GM12878 (cell line): ENCODE results near the gene SLC39A1. TPM values are rescaled to one million over a fixed set of nuclear protein-coding genes. Genes with fewer than 3 reads are reported as not detected.

Experiments used
- ATAC-seq: fragments of 200-7000 bp; cut with Tn5 transposase; 3 replicates; pipeline ENCODE4 v1.9.1; 2020; ENCODE audit warnings: mild to moderate bottlenecking, moderate library complexity
- BruUV-seq: library from RNA; stranded (reverse); fragments of 400-500 nt; replicated peaks from 2 replicates; lab custom pipeline; 2021; lab: Mats Ljungman, UMichigan
- CTCF ChIA-PET: fragments of 300-600 bp; sonication (Branson Sonifier 250); formaldehyde crosslinking; extraction: SDS; loops from one replicate; lab custom pipeline; 2021; ENCODE audit warnings: inconsistent platforms; lab: Yijun Ruan, JAX
- POLR2A ChIA-PET: fragments of 350-600 bp; formaldehyde crosslinking; extraction: SDS; loops from one replicate; lab custom pipeline; 2021; ENCODE audit warnings: inconsistent platforms; lab: Charles Lee
- RAD21 ChIA-PET: fragments of 300-600 bp; sonication (Branson Sonifier 250); formaldehyde crosslinking; loops from one replicate; lab custom pipeline; 2023; ENCODE audit warnings: antibody characterized with exemption; ENCODE audit not compliant: unreplicated experiment; lab: Charles Lee
- SMC1A ChIA-PET: fragments of 300-600 bp; sonication (Branson Sonifier 250); formaldehyde crosslinking; loops from one replicate; lab custom pipeline; 2023; ENCODE audit not compliant: unreplicated experiment, uncharacterized antibody; lab: Charles Lee
- DNase-seq: peaks from one replicate; pipeline ENCODE4 v3.0.0-alpha.2; 2011; ENCODE audit warnings: low read depth, low spot score
- FAIRE-seq: peaks from 3 replicates; lab custom pipeline; 2011; peaks lifted over from hg19 to GRCh38; lab: Jason Lieb, UNC
- H2AFZ ChIP-seq: 2 replicates; pipeline ENCODE4 v1.6.0; 2011; ENCODE audit warnings: low read depth, low read length, control low read depth; ENCODE audit not compliant: control insufficient read depth
- H3K27ac ChIP-seq: 2 replicates; pipeline ENCODE4 v1.5.1; 2011; ENCODE audit warnings: control low read depth; ENCODE audit not compliant: control insufficient read depth, insufficient read depth
- H3K27me3 ChIP-seq, 2 experiments: replicated peaks in 1 of 2; 2 replicates each; pipeline versions ENCODE4 v1.6.0 to v1.6.1; 2011; ENCODE audit warnings: low read length in 1 of 2; ENCODE audit not compliant: control insufficient read depth in 2 of 2, insufficient read depth in 2 of 2
- H3K36me3 ChIP-seq, 2 experiments: 2 replicates each; pipeline ENCODE4 v1.5.1; 2011; ENCODE audit warnings: low read length in 1 of 2; ENCODE audit not compliant: control insufficient read depth in 2 of 2, insufficient read depth in 2 of 2
- H3K4me1 ChIP-seq: 2 replicates; pipeline ENCODE4 v1.6.1; 2011; ENCODE audit warnings: mild to moderate bottlenecking, low read length, moderate library complexity, mixed read lengths; ENCODE audit not compliant: control insufficient read depth, insufficient read depth
- H3K4me2 ChIP-seq: 2 replicates; pipeline ENCODE4 v1.6.0; 2011; ENCODE audit warnings: control low read depth; ENCODE audit not compliant: control insufficient read depth, insufficient read depth
- H3K4me3 ChIP-seq: fragments of 200-600 bp; sonication (generic); 2 replicates; pipeline ENCODE4 v1.5.1; 2016
- H3K79me2 ChIP-seq: 2 replicates; pipeline ENCODE4 v1.6.0; 2011; ENCODE audit warnings: low read length; ENCODE audit not compliant: control insufficient read depth, insufficient read depth
- H3K9ac ChIP-seq: 2 replicates; pipeline ENCODE4 v1.8.0; 2011; ENCODE audit warnings: low read length, control low read depth, mixed read lengths; ENCODE audit not compliant: control insufficient read depth, insufficient read depth
- H3K9me3 ChIP-seq: replicated peaks from 3 replicates; pipeline ENCODE4 v1.5.1; 2011; ENCODE audit warnings: mild to moderate bottlenecking, low read length; ENCODE audit not compliant: control insufficient read depth, insufficient read depth
- H4K20me1 ChIP-seq: 2 replicates; pipeline ENCODE4 v1.6.0; 2011; ENCODE audit not compliant: control insufficient read depth, insufficient read depth
- NRF1 ChIP-seq: conservative IDR thresholded peaks from 2 replicates; pipeline ENCODE4 v1.6.1; 2011; ENCODE audit warnings: mild to moderate bottlenecking, low read depth, low read length, improper control_type of control experiment
- PML ChIP-seq: IDR thresholded peaks from 2 replicates; pipeline ENCODE4 v1.6.1; 2012; ENCODE audit warnings: low read length, inconsistent platforms
- WGBS: methylation state at CpG from one replicate; pipeline ENCODE4 v1.1.6; 2016; ENCODE audit warnings: low lambda C conversion rate; ENCODE audit not compliant: insufficient replicate concordance, insufficient coverage; ENCODE audit errors: missing lambda C conversion rate; 5-methylcytosine and 5-hydroxymethylcytosine counted together
- in situ Hi-C: fragments of 300-500 bp; cut with MboI; formaldehyde crosslinking; loops from 9 replicates; pipeline ENCODE4 v1.14.3; 2018; ENCODE audit warnings: mixed read lengths
- intact Hi-C: fragments of 100-400 bp; cut with micrococcal nuclease; formaldehyde crosslinking; loops from one replicate; pipeline ENCODE4 v1.14.2; 2022; ENCODE audit not compliant: unreplicated experiment
- polyA plus RNA-seq, 11 experiments: library from polyadenylated mRNA; depleted of rRNA in 4 of 11; unstranded in 6 of 11; stranded (reverse) in 5 of 11; fragments of >200 nt; fragmentation: Nextera tagmentation in 4 of 11; fragmentation: Illumina TruSeq in 1 of 11; extraction: Ambion mirVana in 4 of 11; extraction: Trizol in 1 of 11; gene quantifications; 1 replicate in 1 of 11; 2 replicates in 10 of 11; pipeline versions ENCODE4 v1.2.1 to v1.2.3, GENCODE V29; 2011 to 2016; ENCODE audit warnings: inconsistent platforms in 2 of 11, missing spikeins in 2 of 11, low read depth in 1 of 11
- total RNA-seq, 4 experiments: library from RNA; depleted of rRNA in 3 of 4; stranded (reverse); fragments of >200 nt in 3 of 4; fragmentation: Illumina TruSeq in 1 of 4; extraction: Trizol in 1 of 4; gene quantifications; 2 replicates each; pipeline versions ENCODE4 v1.2.1 to v1.2.3, GENCODE V29; 2013 to 2021
- TF ChIP-seq, protein P1 (sequence below): IDR thresholded peaks from 2 replicates; pipeline ENCODE4 v1.6.1; 2012; ENCODE audit warnings: improper control_type of control experiment, low read depth, low read length; ENCODE audit not compliant: insufficient replicate concordance

The SLC39A1 gene
- total and polyA plus RNA-seq, 10 of the 15 experiments (the other 5 are each of a cell fraction or from before 2014, with no cell fraction given): 8.8 to 98.6 (median 72.4) TPM

DNA sequence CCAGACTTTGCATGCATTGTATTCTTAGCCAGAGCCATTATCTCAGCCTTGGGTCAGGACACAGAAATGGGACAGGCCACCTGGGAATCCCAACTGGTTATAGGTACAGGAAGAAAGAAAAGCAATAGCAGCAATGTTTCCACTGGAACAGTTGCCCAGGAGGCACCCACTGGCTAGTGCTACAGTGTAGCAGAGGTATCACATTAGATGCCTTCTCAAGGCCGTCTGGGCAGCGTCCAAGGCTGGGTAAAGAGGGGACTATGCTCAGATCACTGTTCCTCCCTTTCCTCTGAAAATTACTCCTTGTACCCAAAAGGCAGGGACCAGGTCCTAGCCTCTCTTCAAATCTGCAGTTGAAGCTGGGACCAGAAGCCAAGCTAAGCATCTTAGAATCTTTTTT, 7.0 kb upstream of the SLC39A1 start (continued):
- TF ChIP-seq, protein P1, sequence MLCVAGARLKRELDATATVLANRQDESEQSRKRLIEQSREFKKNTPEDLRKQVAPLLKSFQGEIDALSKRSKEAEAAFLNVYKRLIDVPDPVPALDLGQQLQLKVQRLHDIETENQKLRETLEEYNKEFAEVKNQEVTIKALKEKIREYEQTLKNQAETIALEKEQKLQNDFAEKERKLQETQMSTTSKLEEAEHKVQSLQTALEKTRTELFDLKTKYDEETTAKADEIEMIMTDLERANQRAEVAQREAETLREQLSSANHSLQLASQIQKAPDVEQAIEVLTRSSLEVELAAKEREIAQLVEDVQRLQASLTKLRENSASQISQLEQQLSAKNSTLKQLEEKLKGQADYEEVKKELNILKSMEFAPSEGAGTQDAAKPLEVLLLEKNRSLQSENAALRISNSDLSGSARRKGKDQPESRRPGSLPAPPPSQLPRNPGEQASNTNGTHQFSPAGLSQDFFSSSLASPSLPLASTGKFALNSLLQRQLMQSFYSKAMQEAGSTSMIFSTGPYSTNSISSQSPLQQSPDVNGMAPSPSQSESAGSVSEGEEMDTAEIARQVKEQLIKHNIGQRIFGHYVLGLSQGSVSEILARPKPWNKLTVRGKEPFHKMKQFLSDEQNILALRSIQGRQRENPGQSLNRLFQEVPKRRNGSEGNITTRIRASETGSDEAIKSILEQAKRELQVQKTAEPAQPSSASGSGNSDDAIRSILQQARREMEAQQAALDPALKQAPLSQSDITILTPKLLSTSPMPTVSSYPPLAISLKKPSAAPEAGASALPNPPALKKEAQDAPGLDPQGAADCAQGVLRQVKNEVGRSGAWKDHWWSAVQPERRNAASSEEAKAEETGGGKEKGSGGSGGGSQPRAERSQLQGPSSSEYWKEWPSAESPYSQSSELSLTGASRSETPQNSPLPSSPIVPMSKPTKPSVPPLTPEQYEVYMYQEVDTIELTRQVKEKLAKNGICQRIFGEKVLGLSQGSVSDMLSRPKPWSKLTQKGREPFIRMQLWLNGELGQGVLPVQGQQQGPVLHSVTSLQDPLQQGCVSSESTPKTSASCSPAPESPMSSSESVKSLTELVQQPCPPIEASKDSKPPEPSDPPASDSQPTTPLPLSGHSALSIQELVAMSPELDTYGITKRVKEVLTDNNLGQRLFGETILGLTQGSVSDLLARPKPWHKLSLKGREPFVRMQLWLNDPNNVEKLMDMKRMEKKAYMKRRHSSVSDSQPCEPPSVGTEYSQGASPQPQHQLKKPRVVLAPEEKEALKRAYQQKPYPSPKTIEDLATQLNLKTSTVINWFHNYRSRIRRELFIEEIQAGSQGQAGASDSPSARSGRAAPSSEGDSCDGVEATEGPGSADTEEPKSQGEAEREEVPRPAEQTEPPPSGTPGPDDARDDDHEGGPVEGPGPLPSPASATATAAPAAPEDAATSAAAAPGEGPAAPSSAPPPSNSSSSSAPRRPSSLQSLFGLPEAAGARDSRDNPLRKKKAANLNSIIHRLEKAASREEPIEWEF: no peak

- no peak for DNase-seq
- ChIA-PET POLR2A (interaction anchor here (0.7 to 10.0 kb wide), 5 partner anchors 8 to 129 kb away, joined by 3 to 132 read pairs (median 6); partner anchors contain the start of genes JTB and RAB13), RAD21 (interaction anchor here (0.6 to 4.5 kb wide), 3 partner anchors 9 to 24 kb away, joined by 4 to 34 read pairs (median 5); partner anchors contain the start of genes CRTC2, DENND4B and JTB), SMC1A (interaction anchor here (1.2 to 7.7 kb wide), 4 partner anchors 8 to 49 kb away, joined by 4 to 82 read pairs (median 23); partner anchors contain the start of genes GATAD2B, JTB and RAB13), CTCF (interaction anchor here (1.2 to 7.1 kb wide), 4 partner anchors 8 to 163 kb away, joined by 3 to 64 read pairs (median 42); partner anchors contain the start of genes JTB and RAB13)
- Histone ChIP-seq H3K4me1 (peaks cover 19% of the 10 kb centered on the region), H3K79me2 (peaks cover 27% of the 10 kb centered on the region), H3K9ac (peak overlapping the region; percentile 94; the same call in 1 of the 2 replicates), H2AFZ (no peak overlapping the region), H3K9me3 (no peaks in the 10 kb centered on the region), H3K4me2 (peak overlapping the region; percentile 91), H3K36me3 (peaks cover 5 to 7% of the 10 kb centered on the region in 2 experiments; a peak in 3 of 4 replicates), H3K27ac (peak overlapping the region; percentile 91; the same call in 1 of the 2 replicates), H4K20me1 (no peaks in the 10 kb centered on the region), H3K4me3 (peak overlapping the region; percentile 92; the same call in 1 of the 2 replicates), H3K27me3 (no peaks in the 10 kb centered on the region)
- no peak for ATAC-seq
- intact Hi-C loops: loop anchor here (5.0 kb wide), 2 partner anchors 147 to 162 kb away; no protein-coding TSS in a partner anchor
- no peak for FAIRE-seq
- 24% methylated on average over 2 of the region's 2 CpGs for WGBS
- in situ Hi-C loops: no loop called here
- BruUV-seq: no TSS peak
- TF ChIP-seq NRF1 (no peak), PML (no peak)
Observed at GRCh38 chr1:153968972-153969371, 5.6 kb upstream of the SLC39A1 start.
